ENCODE measurements around the gene RBM15.
A peak's percentile ranks its signal among the peaks of the same experiment; 100 is the strongest.

RBM15 gene

DNA sequence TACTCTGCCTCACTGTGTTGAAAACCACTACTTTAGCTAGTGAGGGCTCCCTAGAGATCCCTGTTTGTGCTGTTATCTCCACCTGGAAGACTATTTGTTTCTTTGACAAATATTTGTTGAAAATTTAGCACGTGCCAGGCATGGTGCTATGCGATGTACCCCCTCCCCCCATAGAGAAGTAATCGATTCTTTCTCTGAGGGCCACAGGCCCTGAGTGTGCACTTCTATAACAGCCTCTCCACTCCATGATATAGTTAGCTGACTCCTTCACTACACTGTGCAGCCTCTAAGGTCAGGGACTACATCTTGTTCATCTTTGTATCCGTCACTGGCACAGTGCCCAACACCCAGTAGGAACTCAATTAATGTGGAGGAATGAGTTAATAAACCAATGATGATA is 17.3 kb upstream of the RBM15 start:
- no peak for DNase-seq

DNA sequence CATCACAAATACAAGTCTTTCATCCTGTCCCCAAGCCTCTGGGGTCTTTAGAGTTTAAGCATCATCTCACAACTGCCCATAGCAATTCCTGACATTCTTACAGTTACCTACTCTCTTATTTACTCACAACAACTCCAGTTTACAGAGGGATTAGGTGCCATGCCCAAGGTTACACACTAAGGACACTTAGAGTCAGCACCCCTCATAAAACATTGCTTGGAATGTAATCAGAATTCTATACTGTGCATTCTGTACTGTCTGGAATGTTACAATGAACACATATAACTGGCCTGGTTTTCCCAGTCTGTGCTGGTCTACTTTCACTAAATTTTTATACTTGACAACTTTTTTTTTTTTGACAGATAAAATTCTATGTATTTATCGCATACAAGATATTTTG is 14.5 kb upstream of the RBM15 start:
- DNase-seq: no peak

DNA sequence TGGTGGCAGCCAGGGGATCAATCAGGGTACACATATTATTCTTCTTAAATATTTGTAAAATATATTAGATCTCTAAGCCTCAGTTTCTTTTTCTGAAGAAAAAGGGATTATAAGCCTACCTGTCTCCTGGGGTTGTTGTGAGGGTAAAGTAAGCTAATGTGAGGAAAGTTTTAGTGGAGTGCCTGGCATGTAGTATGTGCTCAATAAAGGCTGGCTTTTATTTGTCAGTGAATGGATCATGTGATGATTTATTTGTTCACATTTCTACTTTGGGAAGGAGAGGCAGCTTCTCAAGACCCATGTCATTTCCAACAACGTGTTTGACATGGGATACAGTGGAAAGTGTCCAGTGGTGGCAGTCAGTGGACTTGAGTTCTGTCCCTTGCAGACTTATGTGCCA is 12.4 kb upstream of the RBM15 start:
- DNase-seq: no peak

DNA sequence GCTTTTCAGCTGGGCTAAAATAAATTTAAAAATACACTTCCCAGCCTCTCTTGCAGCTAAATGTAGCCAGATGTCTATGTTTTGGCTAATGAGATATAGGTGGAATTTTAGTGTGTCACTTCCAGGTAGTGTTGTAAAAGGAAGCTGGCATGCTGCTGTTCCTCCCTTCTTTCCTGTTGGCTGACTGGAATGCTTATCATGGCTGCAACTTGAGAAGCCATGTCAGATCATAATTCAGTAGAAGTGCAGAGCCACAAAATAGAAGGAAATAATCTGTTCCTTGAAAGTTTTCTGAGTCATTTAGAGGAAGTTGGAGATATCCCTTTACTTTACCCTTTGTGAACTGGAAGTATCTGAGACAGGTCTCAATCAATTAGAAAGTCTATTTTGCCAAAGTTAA is 10.9 kb upstream of the RBM15 start:
- no peak for DNase-seq

DNA sequence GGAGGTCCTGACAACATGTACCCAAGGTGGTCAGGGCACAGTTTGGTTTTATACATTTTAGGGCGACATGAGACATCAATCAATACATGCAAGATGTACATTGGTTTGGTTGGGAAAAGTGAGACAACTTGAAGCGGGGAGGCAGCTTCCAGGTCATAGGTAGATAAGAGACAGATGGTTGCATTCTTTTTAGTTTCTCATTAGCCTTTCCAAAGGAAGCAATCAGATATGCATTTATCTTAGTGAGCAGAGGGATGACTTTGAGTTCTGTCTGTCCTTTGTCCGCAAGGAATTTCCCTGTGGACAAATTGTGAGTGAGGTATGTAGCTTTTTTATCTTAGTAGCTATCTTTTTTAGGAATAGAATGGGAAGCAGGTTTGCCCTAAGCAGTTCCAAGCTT is 10.5 kb upstream of the RBM15 start:
- no peak for DNase-seq

DNA sequence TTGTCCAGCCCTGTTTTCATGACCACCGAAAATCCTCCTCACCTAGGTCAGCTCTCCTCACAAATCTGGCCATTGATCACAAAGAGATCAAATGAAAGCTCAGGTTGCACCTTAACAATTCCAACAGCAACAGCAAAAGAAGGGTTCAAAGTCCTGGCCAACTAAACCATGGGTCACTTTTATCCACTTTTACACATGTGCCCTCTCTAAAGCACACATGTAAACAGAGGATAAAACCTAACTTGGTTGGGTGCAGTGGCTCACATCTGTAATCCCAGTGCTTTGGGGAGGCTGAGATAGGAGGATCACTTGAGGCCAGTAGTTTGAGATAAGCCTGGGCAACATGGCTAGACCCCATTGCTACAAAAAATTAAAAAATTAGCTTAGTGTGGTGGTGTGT is 3.9 kb upstream of the RBM15 start:
- DNase-seq: no peak

DNA sequence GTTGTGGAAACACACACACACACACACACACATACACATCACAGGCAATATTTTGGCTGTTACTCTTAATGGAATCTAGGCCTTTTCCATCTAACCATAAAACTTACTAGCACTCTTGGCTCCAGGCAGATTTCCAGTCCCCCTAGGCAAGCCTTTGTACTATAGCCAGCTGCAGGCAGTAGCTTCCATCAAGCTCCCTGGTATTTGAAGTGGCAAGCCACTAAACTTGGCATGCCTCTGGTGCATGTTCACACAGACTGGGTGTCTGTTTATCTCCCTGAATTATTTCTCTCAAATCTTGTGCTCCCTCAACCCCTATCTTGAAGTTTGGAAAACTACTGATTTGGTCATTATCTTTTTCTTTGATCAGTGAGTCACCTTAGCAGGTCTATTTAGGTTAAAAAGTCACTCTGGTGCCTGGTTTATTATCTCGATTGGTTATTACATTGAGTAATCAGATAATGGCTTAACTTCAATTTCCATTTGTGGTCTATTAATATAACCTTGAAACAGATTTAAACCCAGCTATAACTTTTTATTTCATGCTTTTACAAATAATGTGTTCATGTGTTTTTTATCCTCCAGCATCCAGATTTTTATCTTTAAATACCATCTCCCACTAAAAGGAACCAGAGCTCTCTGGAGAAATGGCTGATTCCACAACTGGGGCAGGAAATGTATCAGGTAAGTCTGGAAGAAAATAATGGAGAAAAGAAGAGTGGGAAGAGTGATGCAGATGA is 2.7 kb upstream of the RBM15 start:
- DNase-seq: no peak

DNA sequence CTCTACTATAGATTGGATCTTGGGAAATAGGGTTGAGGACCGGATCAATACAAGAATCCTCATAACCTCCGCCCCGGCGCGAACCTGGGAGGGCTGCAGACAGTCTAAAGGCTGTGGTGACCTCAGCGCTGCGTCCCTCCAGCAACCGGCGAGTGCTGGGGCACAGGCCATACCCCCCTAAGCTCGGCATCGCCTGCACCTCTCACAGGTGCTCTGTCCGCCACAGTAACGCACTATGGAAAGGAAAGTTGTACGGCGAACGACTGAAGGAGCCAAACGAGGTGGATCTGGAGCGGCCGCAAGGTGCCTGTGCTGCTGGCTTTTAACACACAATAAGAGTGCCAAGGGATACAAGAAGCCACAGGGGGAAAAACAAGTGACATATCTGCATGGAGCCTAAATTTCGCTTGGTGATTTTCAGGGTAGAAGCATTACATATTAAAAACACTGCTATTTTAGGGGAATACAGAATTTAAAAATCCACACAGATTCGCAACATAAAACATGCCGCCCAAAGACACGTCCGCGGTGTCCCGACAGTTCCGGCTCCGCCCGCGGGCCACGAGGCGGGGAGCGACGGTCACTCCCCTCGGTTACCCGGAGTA is 1.4 kb upstream of the RBM15 start:
- DNase-seq: no peak

DNA sequence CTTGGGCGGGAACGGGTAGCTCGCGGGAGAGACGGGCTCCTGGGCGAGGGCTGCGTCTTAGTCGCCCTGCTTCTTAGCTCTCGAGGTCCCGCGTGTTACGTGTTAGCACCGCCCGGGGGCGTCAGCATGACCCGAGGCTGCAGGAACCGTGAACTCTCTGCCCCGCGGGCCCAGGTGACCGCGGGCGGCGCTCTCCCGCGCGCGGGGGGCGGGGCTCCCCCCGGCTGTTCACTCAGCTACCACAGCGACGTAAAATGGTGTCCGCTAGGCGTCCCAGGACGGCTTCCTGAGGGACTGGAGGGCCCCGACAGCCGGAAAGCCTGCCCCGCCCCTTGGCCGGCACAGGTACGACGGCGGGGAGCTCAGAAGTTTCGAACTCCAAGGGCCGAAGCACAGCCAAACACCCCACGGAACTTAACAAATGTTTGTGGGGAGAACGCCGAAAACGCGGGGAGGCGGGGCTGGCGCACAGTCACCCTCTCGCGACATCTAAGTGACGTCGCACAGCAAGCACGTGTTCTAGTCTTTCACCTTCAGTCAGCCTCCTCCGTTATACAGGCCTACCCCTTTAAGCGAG is 780 bp upstream of the RBM15 start:
- peak; percentile 84 for DNase-seq

DNA sequence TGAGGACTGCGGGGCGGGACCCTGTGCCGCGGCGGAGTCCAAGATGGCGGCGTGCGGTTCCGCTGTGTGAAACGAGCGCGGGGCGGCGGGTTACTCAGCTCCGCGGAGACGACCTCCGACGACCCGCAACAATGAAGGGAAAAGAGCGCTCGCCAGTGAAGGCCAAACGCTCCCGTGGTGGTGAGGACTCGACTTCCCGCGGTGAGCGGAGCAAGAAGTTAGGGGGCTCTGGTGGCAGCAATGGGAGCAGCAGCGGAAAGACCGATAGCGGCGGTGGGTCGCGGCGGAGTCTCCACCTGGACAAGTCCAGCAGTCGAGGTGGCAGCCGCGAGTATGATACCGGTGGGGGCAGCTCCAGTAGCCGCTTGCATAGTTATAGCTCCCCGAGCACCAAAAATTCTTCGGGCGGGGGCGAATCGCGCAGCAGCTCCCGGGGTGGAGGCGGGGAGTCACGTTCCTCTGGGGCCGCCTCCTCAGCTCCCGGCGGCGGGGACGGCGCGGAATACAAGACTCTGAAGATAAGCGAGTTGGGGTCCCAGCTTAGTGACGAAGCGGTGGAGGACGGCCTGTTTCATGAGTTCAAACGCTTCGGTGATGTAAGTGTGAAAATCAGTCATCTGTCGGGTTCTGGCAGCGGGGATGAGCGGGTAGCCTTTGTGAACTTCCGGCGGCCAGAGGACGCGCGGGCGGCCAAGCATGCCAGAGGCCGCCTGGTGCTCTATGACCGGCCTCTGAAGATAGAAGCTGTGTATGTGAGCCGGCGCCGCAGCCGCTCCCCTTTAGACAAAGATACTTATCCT is 430 bp downstream of the RBM15 start:
- no peak for DNase-seq

DNA sequence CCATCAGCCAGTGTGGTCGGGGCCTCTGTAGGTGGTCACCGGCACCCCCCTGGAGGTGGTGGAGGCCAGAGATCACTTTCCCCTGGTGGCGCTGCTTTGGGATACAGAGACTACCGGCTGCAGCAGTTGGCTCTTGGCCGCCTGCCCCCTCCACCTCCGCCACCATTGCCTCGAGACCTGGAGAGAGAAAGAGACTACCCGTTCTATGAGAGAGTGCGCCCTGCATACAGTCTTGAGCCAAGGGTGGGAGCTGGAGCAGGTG is 961 bp downstream of the RBM15 start:
- no peak for DNase-seq

DNA sequence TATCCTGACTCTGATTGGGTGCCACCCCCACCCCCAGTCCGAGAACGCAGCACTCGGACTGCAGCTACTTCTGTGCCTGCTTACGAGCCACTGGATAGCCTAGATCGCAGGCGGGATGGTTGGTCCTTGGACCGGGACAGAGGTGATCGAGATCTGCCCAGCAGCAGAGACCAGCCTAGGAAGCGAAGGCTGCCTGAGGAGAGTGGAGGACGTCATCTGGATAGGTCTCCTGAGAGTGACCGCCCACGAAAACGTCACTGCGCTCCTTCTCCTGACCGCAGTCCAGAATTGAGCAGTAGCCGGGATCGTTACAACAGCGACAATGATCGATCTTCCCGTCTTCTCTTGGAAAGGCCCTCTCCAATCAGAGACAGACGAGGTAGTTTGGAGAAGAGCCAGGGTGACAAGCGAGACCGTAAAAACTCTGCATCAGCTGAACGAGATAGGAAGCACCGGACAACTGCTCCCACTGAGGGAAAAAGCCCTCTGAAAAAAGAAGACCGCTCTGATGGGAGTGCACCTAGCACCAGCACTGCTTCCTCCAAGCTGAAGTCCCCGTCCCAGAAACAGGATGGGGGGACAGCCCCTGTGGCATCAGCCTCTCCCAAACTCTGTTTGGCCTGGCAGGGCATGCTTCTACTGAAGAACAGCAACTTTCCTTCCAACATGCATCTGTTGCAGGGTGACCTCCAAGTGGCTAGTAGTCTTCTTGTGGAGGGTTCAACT is 2.1 kb downstream of the RBM15 start:
- no peak for DNase-seq

DNA sequence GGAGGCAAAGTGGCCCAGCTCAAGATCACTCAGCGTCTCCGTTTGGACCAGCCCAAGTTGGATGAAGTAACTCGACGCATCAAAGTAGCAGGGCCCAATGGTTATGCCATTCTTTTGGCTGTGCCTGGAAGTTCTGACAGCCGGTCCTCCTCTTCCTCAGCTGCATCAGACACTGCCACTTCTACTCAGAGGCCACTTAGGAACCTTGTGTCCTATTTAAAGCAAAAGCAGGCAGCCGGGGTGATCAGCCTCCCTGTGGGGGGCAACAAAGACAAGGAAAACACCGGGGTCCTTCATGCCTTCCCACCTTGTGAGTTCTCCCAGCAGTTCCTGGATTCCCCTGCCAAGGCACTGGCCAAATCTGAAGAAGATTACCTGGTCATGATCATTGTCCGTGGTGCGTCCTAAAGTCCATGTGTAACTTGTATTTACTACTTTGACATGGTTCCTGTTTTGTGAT is 2.7 kb downstream of the RBM15 start:
- DNase-seq: no peak

DNA sequence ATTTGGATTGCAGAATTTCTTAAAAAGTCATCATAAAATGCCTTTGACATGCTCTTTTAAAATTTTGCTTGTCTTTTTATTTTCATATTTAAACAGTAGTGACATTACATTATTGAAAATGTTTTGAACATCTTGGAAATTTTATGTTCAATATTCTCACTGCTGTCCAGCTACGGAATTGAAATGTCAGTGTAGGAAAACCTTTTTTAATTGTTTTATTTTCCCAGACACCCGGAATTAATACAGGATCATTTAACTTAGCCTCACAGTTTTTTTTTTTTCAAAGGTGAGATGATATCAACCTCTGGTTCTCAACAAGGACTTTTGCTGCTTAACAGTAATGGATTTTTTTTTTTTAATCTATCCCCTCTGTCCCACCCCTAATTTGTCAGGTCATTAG is 4.1 kb downstream of the RBM15 start:
- DNase-seq: no peak

DNA sequence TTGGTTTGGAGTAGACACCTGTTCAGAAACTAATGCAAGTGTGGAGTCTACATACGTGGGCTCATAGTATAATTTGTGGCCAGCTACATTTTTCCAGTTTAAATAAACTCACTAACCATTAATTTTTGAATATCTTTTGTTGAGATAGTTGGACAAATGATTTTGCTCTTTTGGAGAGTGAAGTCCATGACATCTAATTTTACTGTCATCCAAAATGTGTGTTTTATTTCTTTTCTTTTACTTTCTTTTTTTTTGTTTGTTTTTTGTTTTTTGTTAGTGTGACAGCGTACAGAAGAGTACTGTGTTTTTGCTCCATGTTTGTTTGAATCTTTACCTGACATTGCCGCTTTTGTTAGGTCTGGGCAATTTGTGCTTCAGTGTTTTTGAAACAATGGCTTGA is 5.0 kb downstream of the RBM15 start:
- DNase-seq: no peak

DNA sequence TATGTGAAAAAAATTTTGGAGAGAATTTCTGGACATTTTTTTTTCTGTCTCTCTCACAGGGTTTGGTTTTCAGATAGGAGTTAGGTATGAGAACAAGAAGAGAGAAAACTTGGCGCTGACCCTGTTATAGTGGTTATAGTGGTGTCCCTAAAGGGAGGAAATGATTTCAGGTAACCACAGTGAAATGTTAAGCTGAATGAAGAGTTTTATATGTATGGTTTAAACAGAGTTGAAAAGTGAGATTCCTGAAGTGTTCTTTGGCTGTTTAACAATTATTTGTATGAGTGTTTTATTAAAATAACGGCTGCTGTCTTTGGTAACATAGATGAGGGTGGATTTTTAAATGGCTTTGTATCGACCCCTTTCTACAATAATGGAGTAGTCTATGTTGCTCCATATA is 6.3 kb downstream of the RBM15 start:
- no peak for DNase-seq

DNA sequence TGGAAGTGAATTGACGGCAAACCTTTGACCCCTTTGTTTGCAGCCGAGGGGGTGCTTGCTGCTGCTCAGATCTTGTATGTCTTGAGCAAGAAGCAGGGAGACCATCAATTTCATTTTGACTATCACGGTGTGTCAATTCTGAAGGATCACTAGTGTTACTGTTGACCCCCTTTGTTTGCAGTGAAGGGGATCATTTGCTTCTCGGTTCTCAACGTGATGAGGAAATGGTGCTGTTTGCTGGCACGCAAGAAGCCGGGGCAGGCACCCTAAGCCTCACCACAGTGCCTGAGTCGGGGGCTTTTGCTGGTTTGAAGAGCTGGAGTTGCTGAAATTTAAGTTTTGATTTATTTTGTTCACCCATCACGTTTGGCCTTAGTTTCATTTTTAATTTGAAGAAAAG is 7.5 kb downstream of the RBM15 start:
- no peak for DNase-seq

DNA sequence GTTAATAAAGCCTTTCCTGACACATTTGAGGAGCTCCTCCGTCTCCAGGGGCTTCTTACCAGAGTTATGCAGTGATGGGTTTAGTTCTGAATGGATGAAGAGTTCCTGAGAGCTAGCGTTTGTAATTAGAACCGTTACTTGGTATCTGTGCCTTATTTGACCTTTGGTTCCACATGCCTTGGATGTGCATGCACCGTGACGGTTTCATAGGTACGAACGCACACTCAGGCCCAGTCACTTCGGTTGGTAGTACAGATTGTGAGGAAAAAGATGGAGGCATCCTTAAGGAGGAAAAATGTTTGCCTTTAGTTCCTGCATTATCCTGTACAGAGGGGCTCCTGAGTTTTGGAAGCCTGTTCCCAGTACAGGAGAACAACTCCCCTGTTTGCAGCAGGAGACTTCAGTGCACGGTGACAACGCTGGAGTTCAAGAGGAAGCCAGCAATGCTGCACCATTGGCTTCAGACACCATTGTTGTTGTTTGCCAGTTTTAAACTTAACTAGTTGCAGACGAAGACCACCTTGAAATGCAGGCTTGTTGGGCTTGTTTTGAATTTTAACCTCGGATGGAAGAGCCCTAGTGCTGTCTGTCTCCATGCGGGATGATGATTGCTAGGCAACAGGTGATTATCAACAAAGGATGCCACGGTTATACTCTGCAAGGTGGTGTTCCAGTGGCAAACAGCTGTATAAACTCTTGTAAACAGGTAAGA is 8.2 kb downstream of the RBM15 start:
- DNase-seq: no peak

DNA sequence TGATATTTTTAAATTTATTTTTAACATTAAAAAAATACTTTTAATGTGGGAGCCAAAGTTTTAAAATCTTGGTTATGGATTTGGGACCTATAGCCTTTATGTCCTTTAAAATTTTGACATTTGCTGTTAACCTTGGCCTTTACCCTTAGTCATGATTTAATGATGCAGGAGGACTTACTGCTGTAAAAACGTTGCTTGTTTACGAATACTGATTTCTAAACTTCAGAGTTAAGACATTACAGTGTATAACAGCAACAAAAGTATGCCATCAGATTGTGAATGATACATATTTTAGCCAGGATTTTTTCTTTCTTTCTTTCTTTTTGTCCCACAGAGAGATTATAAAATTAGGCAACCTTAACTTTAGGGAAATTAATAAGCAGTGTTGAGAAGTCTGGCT is 8.9 kb downstream of the RBM15 start:
- no peak for DNase-seq

DNA sequence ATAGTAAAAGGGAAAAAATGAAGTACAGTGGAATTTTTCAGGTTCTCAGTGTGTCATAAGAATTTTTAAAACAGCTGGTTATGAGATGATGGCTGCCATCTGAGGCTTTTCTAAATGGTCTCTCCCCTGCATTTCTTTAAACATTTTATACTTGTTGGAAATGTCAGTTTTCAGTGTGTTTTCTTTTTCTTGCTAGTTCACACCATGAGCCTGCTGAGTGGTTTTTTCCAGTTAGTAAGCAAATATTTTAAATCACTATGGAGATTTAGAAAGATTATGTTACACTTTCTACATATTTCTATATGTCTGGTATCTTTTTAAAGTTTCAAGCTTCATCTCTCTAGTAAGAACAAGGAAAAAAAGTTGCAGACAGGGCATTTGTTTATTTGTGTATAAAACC is 9.6 kb downstream of the RBM15 start:
- no peak for DNase-seq

DNA sequence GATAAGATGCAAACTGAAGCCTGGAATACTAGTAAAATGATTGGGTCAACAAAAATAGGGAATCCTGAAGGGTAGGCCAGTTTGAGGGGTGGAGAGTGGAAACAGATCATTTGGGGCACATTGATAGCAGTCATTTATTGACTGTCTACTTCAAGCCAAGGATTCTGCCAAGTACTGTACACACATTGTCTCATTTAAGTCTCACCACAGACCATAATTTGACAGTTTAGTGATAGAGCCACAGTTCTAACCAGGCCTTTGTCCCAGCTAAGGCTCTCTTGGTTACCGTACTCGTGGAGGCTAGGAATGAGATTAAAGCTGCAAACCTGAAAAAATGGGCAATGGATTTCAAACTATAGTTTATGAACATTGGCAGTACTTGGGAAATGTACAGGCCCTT is 11.2 kb downstream of the RBM15 start:
- no peak for DNase-seq

DNA sequence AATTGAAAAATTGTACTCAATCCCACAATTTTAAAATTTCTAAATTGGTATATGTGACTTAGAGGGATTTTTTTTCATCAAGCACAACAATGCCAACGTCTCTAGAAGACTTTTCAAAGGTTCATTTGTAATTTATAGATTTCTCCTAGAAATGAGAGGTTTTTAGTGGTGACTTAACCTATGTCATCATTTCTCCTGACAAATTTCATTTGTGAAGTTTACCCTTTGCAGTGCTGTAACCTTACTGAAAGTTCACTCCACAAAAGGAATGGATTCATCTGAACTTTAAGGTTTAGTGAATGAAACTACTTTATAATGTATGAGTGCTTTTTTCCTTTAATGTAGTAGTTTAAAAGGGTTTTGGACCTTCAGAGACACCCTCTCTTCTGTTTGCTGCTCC is 16.1 kb downstream of the RBM15 start:
- no peak for DNase-seq

DNA sequence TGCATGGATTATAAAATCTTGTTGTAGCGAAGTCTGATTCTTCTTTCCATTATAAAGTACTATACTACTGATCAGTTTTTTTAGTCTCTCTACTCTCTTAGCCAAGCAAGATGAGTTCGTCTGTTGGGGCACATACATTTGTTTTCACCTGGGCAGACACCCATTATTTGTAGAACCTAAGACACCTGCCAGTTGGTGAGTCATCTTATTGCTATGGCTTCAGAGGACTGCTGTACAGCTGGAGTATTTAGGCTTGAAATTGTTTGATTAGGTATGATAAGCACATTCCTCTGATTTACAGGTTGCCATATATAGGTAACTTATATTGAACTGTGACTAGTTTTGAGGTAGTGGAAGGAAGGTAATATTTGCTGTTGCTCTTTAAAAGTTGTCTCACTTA is 17.2 kb downstream of the RBM15 start:
- no peak for DNase-seq
